NCI-H187 treated with DMSO at 0.1 percent for 48 hours (cell line): ENCODE data around the gene MACF1.
"Not testable (repeated sequence)": the region's sequence is repeated elsewhere in the genome, so short reads cannot be mapped to it uniquely, and the experiment has no call there.

Experiments
- DNase-seq: peaks from one replicate; lab custom pipeline; 2025; lab: John Stamatoyannopoulos, UW

Gene MACF1

DNA sequence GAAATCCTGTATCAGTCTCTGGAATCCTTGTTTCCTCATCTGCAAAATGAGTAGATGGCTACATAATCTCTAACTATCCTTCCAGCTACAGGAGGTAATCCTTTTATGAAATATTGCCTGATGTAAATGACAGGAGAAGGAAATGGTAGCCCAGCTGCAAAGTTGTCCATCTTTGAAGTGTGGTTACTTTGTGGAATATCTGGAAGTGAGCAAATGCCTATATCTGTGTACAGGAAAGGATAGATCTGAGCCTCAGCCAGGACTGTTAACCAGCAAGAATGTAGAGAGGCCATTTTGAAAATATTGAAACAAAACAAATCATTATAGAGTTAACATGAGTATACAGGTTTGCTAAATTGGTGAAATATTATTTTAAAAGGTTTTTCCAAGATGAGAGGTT, 212.1 kb downstream of the MACF1 start:
- DNase-seq: no peak

GRCh38 chr1:39418236-39418635, 213.7 kb downstream of the MACF1 start:
- DNase-seq: no peak

GRCh38 chr1:39420493-39420892, 216.0 kb downstream of the MACF1 start:
- DNase-seq: no peak

- no peak for DNase-seq
Observed at GRCh38 chr1:39422614-39423013, 218.1 kb downstream of the MACF1 start.

DNA sequence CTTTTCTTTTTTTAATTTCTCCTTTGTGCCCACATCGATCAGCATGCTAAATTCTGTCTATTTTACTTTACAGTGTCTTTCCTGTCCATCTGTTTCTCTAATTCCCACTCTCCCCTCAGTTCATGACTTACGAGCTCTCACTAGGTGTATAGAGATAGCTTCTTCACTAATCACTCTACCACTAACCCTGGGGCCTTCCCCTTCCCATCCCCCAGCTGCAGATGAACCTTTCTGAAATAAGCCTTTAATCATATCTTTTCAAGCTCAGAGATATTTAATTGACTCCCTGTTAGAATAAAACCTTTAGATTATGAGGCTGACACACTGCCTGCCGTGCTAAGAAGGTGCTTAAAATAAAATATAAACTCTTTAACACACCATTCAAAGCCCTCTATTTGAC, 220.7 kb downstream of the MACF1 start:
- no peak for DNase-seq

DNA sequence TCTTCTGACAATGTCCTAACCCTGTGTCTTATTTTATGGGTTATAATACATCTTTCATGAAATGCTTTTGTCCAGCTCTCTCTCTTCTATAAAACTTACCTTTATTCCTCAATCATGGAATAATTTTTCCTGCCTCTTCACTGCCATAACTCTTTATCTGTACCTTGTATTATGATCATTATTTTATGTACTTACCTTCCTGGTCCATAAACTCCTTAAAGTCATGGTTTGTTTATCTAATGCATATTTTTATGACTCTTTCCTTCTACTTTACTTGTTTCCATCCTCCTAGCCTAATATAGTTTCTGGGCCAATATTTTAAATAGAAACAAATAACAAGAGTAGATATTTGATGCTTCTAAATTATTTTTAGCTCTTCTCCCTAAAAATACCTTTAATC, 221.1 kb downstream of the MACF1 start:
- no peak for DNase-seq

DNA sequence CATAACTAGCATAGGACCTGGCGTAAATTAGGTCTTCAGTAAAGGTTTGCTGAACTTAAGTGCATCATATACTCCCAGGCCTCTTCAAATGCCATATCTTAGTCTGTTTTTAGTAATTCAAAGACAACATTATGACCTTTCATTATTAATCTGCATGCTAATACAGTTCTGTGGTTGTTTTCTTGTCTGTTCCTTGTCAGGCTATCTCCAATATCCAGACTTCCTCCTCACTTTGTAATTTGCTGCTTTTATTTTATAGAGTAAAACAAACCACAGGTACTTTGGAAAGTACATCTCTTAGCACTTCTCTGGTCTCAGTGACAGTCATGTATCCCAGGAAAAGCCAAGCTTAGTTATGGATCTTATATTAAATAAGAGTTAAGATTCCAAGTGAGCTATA, 221.9 kb downstream of the MACF1 start:
- DNase-seq: no peak

DNA sequence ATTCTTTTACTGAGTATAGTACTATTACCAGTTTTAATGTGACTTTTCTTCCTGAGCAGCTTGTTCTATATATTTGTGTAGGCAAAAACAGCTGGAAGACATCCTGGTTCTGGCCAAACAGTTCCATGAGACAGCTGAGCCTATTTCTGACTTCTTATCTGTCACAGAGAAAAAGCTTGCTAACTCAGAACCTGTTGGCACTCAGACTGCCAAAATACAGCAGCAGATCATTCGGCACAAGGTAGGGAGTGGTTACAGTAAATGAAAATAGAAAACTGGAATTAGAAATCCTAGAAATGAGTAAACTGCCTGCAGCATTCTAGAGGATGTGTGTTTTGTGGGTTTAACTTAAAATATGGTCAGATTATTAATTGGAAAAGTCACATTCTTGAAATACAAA, 222.9 kb downstream of the MACF1 start:
- DNase-seq: no peak

- DNase-seq: no peak
Observed at GRCh38 chr1:39427912-39428311, 223.4 kb downstream of the MACF1 start.

DNA sequence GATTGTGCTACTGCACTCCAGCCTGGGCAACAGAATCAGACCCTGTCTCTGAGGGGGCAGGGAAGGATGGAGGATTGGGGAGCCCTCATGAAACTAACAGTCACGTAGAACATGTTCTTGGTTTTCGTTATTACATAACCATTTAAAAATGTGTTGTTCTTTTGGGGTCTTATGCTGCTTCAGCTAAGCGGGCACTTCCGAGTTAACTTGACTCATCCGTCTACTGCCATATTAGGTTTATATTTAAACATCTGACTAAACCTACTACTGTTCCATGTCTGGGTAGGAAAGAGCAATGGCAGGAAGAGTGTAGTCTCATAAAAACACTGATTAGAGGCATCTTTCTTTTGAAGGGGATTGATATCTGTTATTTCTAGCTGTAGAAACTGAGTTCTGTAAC, 227.4 kb downstream of the MACF1 start:
- DNase-seq: no peak

- DNase-seq: no peak
Observed at GRCh38 chr1:39434797-39435395, 230.4 kb downstream of the MACF1 start.

DNA sequence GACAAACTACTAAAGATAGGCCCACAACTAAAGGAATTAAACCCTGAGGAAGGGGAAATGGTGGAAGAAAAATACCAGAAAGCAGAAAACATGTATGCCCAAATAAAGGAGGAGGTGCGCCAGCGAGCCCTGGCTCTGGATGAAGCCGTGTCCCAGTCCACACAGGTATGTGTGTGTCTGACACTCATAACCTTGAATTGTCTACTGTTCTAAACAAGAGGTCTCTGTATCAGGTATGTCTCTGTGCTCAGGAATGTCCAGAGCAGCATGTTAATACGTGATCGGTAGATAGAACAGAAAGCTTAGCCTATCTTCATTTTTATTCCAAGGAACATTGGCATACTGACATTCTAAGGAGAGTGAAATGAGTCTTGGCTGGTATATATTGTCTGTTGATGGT, 231.1 kb downstream of the MACF1 start:
- no peak for DNase-seq

GRCh38 chr1:39436842-39437241, 232.3 kb downstream of the MACF1 start:
- no peak for DNase-seq

- DNase-seq: no peak
Observed at GRCh38 chr1:39438042-39438441, 233.5 kb downstream of the MACF1 start.

GRCh38 chr1:39440856-39441255, 236.4 kb downstream of the MACF1 start:
- no peak for DNase-seq

DNA sequence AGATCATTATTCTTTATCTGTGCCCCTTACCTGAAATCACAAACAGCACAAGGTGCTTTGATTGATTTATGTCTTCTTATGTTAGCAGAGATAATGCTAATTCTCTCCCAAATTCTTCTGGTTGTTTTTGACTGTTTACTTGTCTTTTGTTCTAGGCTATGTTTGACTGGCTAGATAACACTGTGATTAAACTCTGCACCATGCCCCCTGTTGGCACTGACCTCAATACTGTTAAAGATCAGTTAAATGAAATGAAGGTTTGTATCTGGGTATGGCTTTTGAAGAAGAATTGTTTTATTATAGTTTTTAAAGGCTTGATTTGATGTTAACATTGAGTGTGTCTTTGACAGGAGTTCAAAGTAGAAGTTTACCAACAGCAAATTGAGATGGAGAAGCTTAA, 237.3 kb downstream of the MACF1 start:
- DNase-seq: no peak

- DNase-seq: no peak
Observed at GRCh38 chr1:39445573-39445972, 241.1 kb downstream of the MACF1 start.

GRCh38 chr1:39446986-39447567, 242.6 kb downstream of the MACF1 start:
- DNase-seq: no peak

GRCh38 chr1:39450041-39450440, 245.5 kb downstream of the MACF1 start:
- DNase-seq: not testable (repeated sequence)

- DNase-seq: no peak
Observed at GRCh38 chr1:39450956-39451606, 246.6 kb downstream of the MACF1 start.

DNA sequence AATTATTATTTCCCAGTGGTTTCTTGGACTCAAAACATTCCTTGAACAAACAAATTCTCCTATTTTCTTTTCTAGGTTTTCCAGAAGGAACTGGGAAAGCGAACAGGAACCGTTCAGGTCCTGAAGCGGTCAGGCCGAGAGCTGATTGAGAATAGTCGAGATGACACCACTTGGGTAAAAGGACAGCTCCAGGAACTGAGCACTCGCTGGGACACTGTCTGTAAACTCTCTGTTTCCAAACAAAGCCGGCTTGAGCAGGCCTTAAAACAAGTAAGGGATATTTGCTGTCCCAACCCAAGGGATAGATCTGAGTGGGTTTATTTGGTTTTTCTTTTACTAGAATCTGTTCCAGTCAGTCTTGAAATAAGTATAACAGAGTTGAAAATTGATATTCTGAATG, 247.6 kb downstream of the MACF1 start:
- DNase-seq: no peak

- DNase-seq: no peak
Observed at GRCh38 chr1:39452540-39452939, 248.0 kb downstream of the MACF1 start.

GRCh38 chr1:39453603-39454002, 249.1 kb downstream of the MACF1 start:
- DNase-seq: no peak

- no peak for DNase-seq
Observed at GRCh38 chr1:39458991-39459390, 254.5 kb downstream of the MACF1 start.
